Neural progenitor cell (in vitro differentiated cells): Measurements from ENCODE around the gene KCNH1.

Experiments used
- CTCF ChIP-seq: fragments of 200-600 bp; sonication (generic); IDR thresholded peaks from 2 replicates; pipeline ENCODE4 v1.5.1; 2017; ENCODE audit warnings: antibody characterized with exemption, mild to moderate bottlenecking
- EZH2 ChIP-seq: fragments of 200-600 bp; sonication (generic); IDR thresholded peaks from 2 replicates; pipeline ENCODE4 v1.6.1; 2017; ENCODE audit warnings: antibody characterized with exemption, mild to moderate bottlenecking, moderate library complexity
- EZH2phosphoT487 ChIP-seq: fragments of 200-600 bp; sonication (generic); IDR thresholded peaks from 2 replicates; pipeline ENCODE4 v1.6.1; 2017; ENCODE audit warnings: antibody characterized with exemption

GRCh38 chr1:210850556-210850955 is 283.4 kb downstream of the KCNH1 start:
- TF ChIP-seq CTCF (no peak), EZH2 (no peak), EZH2phosphoT487 (no peak)
